Right atrium auricular region (tissue), 2 donors: ENCODE data around the gene NDC1. TPM values are rescaled to one million over a fixed set of nuclear protein-coding genes. Genes with fewer than 3 reads are reported as not detected.
"Not testable (repeated sequence)": the region's sequence is repeated elsewhere in the genome, so short reads cannot be mapped to it uniquely, and the experiment has no call there.

Experiments
- DNase-seq: peaks from one replicate; pipeline ENCODE4 v3.0.0-alpha.2; 2019; ENCODE audit warnings: low spot score
- H3K27ac ChIP-seq, 2 donors: fragments of 200-600 bp; sonication (generic); 1 replicate in 1 of 2; 2 replicates in 1 of 2; pipeline ENCODE4 v1.5.1; 2016 to 2019
- H3K27me3 ChIP-seq, 2 donors: fragments of 200-600 bp; sonication (generic); one replicate each; pipeline versions ENCODE4 v1.5.1 to v1.6.0; 2017 to 2019
- H3K36me3 ChIP-seq: fragments of 200-600 bp; sonication (generic); one replicate; pipeline ENCODE4 v1.5.1; 2016
- H3K4me1 ChIP-seq, 2 donors: fragments of 200-600 bp; sonication (generic); one replicate each; pipeline versions ENCODE4 v1.5.1 to v1.6.0; 2017 to 2019
- H3K4me3 ChIP-seq, 2 donors: fragments of 200-600 bp; sonication (generic); 1 replicate in 1 of 2; 2 replicates in 1 of 2; pipeline ENCODE4 v1.5.1; 2017 to 2019; ENCODE audit warnings: mild to moderate bottlenecking in 1 of 2, moderate library complexity in 1 of 2
- H3K9me3 ChIP-seq, 2 donors: fragments of 200-600 bp; sonication (generic); one replicate each; pipeline ENCODE4 v1.5.1; 2019
- total RNA-seq, 2 donors: library from RNA; depleted of rRNA; stranded (reverse); fragments of >200 nt; gene quantifications; one replicate each; pipeline ENCODE4 v1.1.0, GENCODE V29; 2016
- TF ChIP-seq, protein P1 (sequence below), 2 donors: fragments of 200-600 bp; sonication (generic); IDR thresholded peaks; one replicate each; pipeline ENCODE4 v1.5.1; 2019; ENCODE audit warnings: antibody characterized with exemption in 2 of 2

The NDC1 gene
- total RNA-seq, 2 donors from 2014 or later = 6.4 TPM

GRCh38 chr1:53819387-53819786, 18.7 kb downstream of the NDC1 start:
- Histone ChIP-seq H3K4me1 (no peaks in the 10 kb centered on the region), H3K36me3 (peaks cover 33% of the 10 kb centered on the region), H3K27me3 (no peaks in the 10 kb centered on the region), H3K4me3 (no peak overlapping the region), H3K9me3 (no peaks in the 10 kb centered on the region), H3K27ac (no peak overlapping the region)
- TF ChIP-seq, protein P1, sequence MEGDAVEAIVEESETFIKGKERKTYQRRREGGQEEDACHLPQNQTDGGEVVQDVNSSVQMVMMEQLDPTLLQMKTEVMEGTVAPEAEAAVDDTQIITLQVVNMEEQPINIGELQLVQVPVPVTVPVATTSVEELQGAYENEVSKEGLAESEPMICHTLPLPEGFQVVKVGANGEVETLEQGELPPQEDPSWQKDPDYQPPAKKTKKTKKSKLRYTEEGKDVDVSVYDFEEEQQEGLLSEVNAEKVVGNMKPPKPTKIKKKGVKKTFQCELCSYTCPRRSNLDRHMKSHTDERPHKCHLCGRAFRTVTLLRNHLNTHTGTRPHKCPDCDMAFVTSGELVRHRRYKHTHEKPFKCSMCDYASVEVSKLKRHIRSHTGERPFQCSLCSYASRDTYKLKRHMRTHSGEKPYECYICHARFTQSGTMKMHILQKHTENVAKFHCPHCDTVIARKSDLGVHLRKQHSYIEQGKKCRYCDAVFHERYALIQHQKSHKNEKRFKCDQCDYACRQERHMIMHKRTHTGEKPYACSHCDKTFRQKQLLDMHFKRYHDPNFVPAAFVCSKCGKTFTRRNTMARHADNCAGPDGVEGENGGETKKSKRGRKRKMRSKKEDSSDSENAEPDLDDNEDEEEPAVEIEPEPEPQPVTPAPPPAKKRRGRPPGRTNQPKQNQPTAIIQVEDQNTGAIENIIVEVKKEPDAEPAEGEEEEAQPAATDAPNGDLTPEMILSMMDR (IDR thresholded peaks at IDR 0.05) = no peak
- DNase-seq = no peak

DNA sequence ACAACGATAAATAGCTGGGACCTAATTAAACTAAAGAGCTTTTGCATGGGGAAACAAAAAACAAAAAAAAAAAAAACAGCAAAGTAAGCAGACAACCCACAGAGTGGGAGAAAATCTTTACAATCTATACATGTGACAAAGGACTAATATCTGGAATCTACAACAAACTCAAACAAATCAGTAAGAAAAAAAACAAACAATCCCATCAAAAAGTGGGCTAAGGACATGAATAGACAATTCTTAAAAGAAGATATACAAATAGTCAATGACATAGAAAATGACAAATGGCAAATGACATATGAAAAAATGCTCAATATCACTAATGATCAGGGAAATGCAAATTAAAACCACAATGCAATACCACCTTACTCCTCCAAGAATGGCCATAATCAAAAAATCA, 21.5 kb downstream of the NDC1 start:
- H3K36me3 ChIP-seq = peaks cover 25% of the 10 kb centered on the region
- not testable (repeated sequence) for H3K27ac ChIP-seq, H3K4me3 ChIP-seq, H3K9me3 ChIP-seq, H3K27me3 ChIP-seq, H3K4me1 ChIP-seq, DNase-seq

- peaks cover 25% of the 10 kb centered on the region for H3K36me3 ChIP-seq
- H3K4me1 ChIP-seq, H3K27ac ChIP-seq, H3K27me3 ChIP-seq, H3K9me3 ChIP-seq, DNase-seq, H3K4me3 ChIP-seq: not testable (repeated sequence)
These were observed 22.6 kb downstream of the NDC1 start for GRCh38 chr1:53815484-53815883.

GRCh38 chr1:53811414-53811851, 26.7 kb downstream of the NDC1 start:
- Histone ChIP-seq H3K27ac (no peak overlapping the region), H3K4me1 (no peaks in the 10 kb centered on the region), H3K36me3 (peaks cover 4% of the 10 kb centered on the region), H3K9me3 (no peaks in the 10 kb centered on the region), H3K27me3 (no peaks in the 10 kb centered on the region), H3K4me3 (no peak overlapping the region)
- TF ChIP-seq, protein P1 (IDR thresholded peaks at IDR 0.05) = no peak
- no peak for DNase-seq

DNA sequence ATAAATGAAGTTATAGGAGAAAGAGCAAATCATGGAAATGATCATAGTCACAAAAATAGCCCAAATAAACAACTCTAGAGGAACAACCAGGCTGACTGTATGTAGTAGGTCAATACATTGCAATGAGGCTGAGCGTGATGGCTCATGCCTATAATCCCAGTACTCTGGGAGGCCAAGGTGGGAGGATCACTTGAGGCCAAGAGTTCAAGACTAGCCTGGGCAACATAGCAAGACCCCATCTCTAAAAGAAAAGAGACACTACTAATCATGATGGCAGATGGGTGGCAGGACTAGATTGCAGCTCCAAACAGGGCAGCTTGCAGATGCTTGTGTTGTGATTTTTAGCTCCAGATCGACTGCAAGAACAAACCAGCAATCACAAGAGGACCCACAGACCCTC, 27.6 kb downstream of the NDC1 start:
- H3K27me3 ChIP-seq = no peaks in the 10 kb centered on the region
- no peaks in the 10 kb centered on the region for H3K4me1 ChIP-seq
- H3K36me3 ChIP-seq = peaks cover 9% of the 10 kb centered on the region
- DNase-seq = no peak
- H3K4me3 ChIP-seq = no peak overlapping the region
- TF ChIP-seq, protein P1 (IDR thresholded peaks at IDR 0.05) = no peak
- H3K27ac ChIP-seq = no peak overlapping the region
- H3K9me3 ChIP-seq = no peaks in the 10 kb centered on the region

- Histone ChIP-seq H3K36me3 (peaks cover 14% of the 10 kb centered on the region), H3K27ac (no peak overlapping the region), H3K4me1 (no peaks in the 10 kb centered on the region), H3K27me3 (no peaks in the 10 kb centered on the region), H3K4me3 (no peak overlapping the region), H3K9me3 (no peaks in the 10 kb centered on the region)
- no peak for DNase-seq
- TF ChIP-seq, protein P1 (IDR thresholded peaks at IDR 0.05) = no peak
These were observed 28.1 kb downstream of the NDC1 start for GRCh38 chr1:53810007-53810406.

DNA sequence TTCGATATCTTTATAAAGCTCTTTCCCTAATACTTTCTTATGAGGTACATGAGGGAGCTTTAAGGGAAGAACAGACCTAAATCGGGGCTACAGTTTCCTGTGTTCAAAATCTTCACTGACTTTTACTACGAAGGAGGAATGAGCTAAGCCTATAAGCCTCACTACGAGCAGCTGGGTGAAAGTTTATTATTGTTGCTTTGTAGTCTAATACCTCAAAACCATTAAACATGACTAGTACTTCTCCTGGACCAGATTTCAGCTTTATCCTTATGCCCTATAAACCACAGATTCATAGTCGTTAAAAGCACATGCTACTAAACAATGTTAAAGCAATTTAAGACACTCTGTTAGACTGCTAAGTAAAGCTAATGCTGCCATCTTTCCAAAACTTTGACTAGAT, 30.2 kb downstream of the NDC1 start:
- no peak overlapping the region for H3K27ac ChIP-seq
- H3K36me3 ChIP-seq = peaks cover 18% of the 10 kb centered on the region
- no peaks in the 10 kb centered on the region for H3K4me1 ChIP-seq
- TF ChIP-seq, protein P1 (IDR thresholded peaks at IDR 0.05) = no peak
- no peaks in the 10 kb centered on the region for H3K27me3 ChIP-seq
- H3K4me3 ChIP-seq = no peak overlapping the region
- no peak for DNase-seq
- H3K9me3 ChIP-seq = no peaks in the 10 kb centered on the region
